CD4-positive, alpha-beta T cell treated with Interleukin-1 beta for 1 hour (primary cell): ENCODE measurements around the gene CYBC1.

Experiments
- DNase-seq, 2 donors: peaks; one replicate each; pipeline ENCODE4 v3.0.0-alpha.2; 2020 to 2022

The CYBC1 gene

DNA sequence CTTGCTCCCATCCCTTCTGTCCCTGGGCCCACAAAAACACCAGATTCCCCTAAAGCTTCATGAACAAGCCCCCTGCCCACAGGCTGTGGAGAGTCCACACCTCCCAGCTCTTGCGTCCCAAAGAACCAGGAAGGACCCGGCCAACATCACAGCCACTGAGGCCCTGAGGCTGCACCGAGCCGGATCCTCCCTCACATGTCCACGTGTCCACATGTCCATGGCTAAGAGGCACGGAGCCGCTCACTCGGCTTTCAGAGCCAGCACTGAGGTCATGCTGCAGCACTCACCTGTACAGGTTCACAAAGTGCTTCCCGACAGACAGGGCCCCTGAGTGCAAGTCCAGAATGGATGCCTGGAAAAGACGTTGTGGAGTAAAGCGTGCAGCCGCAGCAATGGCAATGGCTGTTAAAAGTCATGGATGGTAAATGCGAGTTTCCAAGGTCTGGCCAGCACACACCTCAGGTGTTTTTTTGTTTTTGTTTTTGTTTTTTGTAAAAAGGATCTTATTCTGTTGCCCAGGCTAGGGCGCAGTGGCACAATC, 44.4 kb downstream of the CYBC1 start:
- DNase-seq, result no peak

DNA sequence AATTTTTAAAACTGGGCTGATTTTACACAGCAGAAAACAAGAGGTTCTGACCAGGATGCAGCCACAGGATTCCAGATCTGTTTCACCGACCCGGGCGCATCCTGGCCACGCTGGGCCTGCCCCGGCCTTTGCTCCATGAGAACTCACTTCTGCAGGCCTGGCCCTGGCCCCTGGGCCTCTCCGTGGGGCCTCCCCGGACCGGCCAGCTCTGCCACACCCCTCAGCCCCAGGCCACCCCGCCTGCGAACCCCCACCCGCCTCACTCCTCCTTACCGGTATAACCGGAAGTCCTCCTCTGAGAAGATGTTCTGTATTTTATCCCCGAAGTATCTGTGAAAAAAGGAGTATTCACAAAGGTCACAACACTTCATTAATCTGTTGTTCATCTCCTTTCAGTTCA, 45.5 kb downstream of the CYBC1 start:
- DNase-seq, result no peak

GRCh38 chr17:82403662-82404660, 46.6 kb downstream of the CYBC1 start:
- no peak for DNase-seq

DNA sequence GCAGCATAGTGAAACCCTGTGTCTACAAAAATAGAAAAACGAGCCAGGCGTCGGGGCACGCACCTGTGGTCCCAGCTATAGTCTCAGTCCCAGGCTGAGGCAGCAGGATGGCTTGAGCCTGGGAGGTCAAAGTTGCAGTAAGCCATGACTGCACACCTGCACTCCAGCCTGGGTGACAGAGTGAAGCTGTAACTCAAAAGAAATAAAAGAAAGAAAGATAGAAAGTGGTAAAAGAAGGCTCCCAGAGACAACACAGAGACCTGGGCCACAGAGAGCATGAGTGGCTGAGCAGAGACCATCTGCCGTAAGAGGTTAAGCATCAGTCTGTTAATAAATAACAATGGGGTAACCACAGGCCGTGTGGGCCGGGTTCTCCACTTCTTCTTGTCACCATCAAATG, 47.7 kb downstream of the CYBC1 start:
- no peak for DNase-seq

- peak; percentile 51 to 60 for DNase-seq
These were observed 49.7 kb downstream of the CYBC1 start for GRCh38 chr17:82400830-82401229.

DNA sequence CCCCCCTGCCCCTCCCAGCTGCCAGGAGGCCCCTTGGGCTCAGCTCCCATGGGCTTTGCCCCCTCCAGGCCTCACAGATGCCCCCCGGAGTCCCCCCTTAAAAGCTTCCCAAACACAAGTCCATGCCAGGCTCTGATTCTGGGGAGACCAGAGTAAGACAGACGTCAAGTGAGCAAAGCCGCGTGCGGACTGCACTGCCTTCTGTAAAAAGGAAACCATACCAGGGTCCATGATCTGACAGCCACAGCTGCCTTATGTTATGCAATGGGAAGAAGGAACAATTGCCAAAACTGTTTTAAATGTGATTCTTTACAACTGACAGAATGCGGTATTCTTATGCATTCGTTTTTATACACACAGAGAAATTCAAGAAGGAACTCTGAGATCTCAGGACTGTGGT, 50.3 kb downstream of the CYBC1 start:
- DNase-seq, result no peak

DNA sequence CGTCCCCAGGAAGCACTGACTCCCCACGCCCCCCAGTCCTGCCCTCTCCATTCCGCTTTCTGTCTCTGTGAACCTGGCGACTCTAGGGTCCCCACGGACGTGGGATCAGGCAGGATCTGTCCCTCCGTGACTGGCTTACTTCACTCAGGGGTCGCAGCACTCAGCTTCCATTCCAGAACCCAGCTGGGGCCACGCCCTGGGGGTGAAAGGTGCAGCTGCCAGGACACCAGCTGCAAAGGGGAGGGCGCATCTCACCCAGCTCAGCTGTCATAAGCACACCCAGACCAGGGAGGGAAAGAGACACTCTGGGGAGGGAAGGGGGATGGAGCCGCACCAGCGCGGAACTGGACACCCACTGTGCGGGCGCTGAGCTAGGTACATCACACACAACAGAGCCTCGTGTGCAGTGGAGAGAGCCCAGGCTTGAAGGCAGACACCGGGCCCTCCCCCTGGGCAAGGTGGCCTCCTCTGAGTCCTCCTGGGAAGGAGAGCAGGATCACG, 50.9 kb downstream of the CYBC1 start:
- DNase-seq, result no peak

DNA sequence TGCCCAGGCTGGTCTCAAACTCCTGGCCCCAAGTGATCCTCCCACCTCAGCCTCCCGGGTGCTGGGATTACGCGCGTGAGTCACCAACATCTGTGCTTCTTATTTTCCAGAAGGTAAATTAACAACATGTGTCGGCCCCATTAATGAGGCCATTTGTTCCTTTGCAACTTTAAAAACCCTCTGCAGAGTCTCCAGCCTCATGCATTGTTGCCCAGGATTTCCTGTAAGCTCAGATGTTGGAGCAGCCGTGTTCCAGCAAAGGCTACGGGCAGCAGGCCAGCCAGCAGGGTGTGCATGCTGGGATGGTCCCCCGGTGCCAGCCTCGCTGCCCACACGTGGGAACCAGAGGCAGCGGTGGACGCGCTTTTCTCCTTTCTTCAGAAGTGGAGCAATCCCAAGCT, 51.5 kb downstream of the CYBC1 start:
- DNase-seq, result no peak

GRCh38 chr17:82397449-82398335, 52.9 kb downstream of the CYBC1 start:
- no peak for DNase-seq

- no peak for DNase-seq
These were observed 53.7 kb downstream of the CYBC1 start for GRCh38 chr17:82396601-82397435.

DNA sequence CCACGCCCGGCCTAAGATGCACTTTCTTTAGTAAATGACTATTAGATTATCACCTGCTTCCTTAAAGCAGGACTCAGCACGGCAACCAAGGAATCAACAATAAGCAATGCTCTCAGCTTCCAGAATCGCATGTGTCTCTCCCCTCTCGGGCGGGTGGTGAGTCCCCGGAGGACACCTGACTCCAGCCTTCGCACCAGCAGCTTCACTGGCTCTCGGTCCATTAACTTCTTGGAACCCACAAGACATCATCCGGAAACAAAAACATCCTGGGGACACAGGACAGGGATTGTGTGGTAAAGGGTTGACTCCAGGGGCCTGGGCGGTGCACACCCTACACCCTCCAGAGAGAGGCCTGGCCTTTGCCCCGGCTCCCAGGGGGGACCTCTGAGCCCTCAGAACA, 56.3 kb downstream of the CYBC1 start:
- DNase-seq, result no peak

DNA sequence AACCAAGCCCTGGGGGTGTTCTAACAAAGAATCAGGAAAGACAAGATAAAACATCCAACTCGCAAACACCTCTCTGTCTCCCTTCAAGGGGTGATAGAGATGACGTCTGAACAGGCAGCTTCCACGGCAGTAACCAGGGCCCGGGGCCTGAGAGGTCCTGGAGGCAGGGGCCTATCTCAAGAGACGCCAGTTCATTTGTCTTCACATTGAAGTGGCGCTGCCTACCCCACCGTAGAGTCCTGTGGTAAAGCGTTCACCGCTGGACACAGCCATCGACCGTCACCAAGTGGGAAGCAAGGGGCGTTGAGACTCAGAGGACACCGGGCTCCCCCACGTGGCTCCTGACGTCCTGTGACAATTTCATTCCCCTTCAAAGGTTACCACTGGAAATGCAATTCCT, 57.6 kb downstream of the CYBC1 start:
- no peak for DNase-seq
